ENCODE measurements around the gene PCSK7.
"Not testable (repeated sequence)": the region's sequence is repeated elsewhere in the genome, so short reads cannot be mapped to it uniquely, and the experiment has no call there.

The PCSK7 gene

DNA sequence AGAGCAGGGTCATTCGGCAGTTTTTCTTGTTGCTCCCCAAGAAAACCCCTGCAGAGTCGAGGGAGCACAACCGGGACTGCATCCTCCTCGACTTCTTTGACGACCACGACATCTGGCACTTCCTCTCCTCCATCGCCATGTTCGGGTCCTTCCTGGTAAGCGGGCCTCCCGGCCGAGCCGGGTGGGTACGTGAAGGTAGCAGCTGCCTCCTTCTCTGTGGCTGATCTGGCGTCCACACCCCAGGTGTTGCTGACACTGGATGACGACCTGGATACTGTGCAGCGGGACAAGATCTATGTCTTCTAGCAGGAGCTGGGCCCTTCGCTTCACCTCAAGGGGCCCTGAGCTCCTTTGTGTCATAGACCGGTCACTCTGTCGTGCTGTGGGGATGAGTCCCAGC lies 36.1 kb downstream of the PCSK7 start:
- DNase-seq, result no peak

DNA sequence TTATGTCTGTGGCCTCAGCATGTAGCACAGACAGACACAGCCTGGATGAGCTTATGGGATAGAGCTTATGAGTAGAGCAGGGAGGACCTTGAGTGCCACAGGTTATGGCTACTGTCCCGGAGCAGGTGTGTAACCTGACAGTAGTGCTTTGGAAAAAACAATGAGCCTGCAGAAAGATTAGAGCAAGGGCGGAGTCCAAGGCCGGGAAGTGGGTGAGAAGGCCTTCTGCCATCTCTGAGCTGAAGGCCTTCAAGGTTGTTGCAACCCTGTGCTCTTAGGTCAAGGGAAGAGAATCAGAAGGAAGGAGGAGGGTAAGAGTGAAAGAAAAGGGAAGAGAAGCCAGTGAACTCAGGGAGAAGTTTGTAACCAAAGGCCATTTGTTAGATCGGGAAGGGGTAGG lies 36.6 kb downstream of the PCSK7 start:
- no peak for DNase-seq

DNA sequence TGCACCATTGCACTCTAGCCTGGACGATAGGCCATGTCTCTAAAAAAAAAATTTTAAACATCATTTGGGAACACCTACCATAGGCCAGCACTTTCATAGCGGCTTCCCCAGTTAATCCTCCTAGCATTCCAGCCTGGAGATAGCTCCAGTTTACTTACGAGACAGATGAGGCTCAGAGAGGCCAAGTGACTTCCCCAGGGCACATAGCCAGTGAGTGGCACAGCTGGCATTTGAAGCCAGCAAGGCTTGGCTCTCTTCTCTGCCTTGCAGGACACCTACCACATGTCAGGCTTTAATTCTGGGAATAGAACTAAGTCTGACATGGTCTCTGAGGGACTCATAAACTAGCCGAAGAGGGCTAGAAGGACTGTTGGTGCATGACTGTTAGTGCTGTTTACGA lies 37.6 kb downstream of the PCSK7 start:
- no peak for DNase-seq

DNA sequence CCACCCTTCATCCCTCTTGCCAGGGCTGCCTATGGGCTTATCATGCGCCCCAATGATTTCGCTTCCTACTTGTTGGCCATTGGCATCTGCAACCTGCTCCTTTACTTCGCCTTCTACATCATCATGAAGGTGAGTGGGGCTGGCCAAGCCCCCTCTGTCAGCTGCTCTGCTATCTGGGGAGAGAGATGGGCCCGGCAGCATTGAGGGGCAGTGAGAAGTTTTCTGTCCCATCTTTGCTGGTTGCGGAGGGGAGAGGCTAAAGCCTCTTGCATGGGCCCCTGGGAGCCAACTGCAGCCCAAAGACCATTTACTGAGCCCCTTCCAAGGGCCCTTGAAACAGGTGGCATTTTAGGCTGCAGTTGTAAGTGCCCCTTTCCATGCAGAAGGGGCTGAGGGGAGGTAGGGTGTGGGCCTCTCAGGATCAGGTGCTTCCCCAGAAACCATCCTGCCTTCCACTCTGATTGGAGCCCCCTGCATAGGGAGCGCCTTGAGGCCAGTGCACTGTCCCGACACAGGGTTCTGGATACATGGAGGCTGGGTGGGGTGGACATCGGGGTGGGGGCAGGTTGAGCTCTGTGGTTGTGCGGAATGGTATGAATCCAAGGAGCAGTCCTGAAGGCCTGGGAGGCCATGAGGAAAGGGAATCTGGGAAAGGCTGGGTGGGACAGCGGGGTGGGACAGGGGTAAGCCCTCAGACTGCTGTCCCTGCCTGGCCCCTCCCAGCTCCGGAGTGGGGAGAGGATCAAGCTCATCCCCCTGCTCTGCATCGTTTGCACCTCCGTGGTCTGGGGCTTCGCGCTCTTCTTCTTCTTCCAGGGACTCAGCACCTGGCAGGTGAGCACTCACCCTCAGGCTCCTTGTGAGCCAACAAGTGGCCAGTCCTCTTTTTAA lies 38.5 kb downstream of the PCSK7 start:
- no peak for DNase-seq

DNA sequence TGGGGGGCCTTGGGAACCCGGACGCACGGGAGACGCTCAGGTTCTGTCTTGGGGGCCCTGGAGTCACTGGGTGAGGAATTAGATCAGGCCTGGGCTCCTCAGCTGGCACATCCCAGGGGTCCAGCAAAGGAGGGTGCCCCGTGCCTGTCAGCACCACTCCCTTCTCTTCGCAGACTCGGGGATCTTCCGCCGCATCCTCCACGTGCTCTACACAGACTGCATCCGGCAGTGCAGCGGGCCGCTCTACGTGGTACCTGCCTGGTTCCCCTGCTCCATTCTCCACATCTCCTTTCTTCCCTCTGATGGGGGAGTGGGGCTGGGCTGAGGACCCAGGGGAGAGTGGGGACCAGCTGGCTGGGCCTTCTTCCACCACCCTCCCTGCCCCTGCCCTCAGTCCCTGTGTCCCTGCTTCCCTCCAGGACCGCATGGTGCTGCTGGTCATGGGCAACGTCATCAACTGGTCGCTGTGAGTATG lies 39.4 kb downstream of the PCSK7 start:
- DNase-seq, result no peak

DNA sequence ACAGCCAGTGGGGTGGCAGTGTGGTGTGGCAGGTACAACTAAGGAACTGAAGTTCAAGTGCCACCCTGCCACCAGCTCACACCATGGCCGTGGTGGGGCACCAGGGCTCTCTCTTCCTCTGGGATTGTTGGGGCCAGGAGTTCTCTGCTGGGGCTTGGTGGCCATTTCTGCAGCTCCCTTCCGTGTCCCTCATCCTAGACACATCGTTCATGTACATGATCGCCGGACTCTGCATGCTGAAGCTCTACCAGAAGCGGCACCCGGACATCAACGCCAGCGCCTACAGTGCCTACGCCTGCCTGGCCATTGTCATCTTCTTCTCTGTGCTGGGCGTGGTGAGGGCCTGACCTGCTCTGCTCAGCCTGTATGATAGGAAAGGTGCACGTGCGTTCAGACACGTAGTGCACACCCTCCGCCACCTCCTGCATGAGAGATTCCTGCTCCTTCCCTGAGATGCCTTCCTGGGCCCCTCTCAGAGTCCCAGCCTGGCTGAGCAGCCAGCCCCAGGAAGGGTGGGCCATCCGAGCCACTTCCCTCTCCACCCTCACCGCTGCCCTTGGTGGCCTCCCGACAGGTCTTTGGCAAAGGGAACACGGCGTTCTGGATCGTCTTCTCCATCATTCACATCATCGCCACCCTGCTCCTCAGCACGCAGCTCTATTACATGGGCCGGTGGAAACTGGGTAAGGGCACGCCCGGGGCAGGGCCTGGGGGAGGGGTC lies 40.0 kb downstream of the PCSK7 start:
- no peak for DNase-seq

DNA sequence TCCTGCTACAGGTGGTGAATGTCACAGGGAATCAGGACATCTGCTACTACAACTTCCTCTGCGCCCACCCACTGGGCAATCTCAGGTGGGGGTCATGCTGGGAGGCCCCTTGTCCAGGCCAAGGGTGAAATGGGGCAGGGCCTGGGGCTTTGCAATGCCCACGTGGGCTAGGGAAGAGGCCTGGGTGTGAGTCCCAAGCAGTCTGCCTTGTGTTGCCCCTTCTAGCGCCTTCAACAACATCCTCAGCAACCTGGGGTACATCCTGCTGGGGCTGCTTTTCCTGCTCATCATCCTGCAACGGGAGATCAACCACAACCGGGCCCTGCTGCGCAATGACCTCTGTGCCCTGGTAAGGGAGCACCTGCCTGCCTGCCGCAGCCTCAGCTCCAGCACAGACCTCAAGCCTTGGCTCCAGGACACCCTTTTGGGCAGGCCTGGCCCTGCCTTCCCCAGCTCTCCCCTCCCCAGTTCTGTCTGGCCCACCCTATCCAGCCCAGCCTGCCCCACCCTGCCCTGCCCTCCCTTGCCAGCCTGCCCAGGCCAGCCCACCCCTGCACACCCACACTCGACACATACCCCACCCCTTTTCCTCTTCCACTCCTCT lies 41.8 kb downstream of the PCSK7 start:
- DNase-seq, result no peak

DNA sequence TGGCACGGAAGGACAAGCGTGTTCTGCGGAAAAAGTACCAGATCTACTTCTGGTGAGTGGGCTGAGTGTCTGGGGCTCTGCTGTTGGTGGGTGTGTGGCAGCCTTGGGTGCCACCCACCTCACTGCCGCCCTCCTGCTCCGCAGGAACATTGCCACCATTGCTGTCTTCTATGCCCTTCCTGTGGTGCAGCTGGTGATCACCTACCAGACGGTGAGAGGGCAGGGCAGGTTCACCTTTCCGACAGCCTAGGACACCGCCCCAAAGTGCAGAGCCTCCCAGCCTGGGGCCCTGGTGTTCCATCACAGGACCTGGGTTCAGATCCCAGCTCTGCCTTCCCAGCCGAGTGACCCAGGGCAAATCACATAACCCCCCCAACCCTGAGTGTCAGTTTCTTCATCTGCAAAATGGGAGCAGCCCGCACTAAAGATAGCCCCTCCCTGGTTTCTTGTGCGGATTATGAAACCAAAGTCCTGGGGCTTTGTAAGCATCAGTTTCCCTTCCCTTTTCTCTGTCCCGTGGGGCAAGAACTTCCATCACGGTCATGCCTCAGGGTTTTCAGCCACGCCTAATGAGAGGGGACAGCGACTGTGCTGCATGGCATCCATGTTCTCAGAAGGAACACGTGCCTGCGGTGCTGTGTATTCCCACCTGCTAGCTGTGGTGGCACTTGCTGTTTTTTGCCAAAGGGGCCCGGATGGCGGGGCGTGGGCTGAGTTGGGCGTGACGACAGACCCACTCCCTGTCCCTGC lies 42.5 kb downstream of the PCSK7 start:
- DNase-seq, result no peak

DNA sequence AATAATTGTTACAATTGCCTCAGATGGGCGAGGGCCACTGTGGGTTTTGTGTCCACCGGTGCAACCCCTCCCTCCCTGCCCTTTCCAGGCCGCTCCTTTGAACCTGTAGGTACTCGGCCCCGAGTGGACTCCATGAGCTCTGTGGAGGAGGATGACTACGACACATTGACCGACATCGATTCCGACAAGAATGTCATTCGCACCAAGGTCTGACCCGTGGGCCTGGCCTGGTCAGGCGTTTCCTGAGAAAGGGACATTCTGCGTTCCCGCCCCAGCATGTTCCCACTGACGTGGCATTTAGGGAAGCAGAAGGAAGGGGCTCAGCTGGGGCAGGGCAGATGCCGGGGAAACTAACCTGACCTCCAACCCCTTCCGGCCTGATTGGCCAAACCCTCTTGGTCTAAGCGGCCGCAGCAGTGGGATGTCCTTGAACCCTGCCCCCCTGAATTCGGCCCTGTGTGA lies 43.2 kb downstream of the PCSK7 start:
- no peak for DNase-seq

DNA sequence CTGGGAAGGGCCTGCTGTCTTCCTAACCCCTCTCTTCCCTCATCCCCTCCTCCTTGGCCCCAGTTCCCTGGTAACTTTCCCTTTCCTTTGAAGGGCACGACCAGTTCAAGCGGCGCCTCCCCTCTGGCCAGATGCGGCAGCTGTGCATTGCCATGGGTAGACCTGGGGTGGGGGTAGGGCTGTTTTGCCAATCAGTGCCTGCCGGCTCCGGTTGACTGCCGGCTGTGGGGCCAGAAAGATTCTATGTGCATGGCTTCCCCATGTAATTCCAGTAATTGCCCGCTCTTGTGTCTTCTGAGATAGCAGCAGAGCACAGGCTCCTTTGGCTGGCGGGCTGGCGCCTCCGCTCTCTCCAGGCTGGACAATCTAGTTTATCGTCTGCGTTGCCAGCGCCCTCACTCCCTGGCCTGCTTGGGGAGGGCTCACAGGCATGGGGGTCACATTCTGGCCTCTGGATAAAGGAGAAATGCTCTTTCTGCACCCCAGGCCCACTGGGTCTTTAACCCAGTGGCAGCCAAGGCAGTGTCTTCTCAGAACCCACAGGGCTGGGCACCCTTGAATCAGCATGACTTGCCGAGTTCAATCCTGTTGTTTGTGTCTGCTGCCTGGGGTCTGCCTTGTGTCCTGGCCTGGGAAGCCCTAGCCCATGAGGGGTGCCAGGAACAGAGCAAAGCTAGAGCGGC lies 43.9 kb downstream of the PCSK7 start:
- no peak for DNase-seq

DNA sequence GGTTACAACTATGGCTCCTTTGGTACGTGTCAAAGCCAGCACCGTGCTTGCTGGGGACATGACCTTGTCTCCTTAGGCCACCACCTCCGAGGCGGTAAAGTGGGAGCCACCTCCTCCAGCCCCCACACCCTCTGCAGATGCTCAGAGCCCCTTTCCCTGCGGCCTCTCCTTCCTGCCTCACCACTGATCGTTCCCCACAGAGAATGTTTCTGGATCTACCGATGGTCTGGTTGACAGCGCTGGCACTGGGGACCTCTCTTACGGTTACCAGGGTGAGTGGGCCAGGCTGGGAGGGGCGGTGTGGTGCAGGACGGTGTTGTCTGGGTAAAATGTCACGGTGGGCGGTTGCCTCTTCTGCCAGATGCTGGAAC lies 44.5 kb downstream of the PCSK7 start:
- DNase-seq, result no peak

DNA sequence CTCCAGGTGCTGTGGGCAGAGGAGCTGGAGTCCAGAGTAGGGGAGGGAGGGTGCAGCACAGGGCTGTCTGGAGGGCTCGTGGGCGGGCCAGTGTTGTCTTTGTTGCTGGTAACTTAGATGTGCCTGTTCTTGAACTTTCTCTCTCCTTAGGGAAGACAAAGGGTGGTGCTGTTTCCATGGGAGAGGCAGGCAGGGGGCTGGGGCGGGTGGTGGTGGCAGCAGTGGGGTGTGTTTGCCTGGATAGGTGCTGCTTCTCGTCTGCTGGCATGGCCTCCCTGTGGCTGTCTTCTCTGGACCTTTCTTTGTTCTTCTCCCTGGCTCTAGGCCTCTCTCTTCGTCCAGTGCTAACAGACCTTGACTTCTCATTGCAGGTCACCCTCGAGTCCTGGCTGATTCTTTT lies 44.9 kb downstream of the PCSK7 start:
- DNase-seq, result no peak

DNA sequence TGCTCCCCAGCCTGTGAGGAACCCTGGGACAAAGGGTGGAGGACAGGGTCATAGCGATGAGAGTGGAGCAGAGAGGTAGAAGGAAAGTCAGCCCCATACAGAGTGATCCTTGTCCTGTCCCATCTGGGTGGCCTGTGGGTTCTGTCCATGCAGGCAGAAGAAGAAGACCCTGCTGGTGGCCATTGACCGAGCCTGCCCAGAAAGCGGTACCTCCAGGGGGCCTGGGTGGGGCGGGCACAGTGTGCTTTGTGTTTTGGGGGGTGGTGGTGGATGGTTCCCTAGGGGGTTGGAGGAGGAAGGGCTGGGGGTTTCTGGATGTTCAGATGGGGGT lies 45.5 kb downstream of the PCSK7 start:
- DNase-seq, result no peak

DNA sequence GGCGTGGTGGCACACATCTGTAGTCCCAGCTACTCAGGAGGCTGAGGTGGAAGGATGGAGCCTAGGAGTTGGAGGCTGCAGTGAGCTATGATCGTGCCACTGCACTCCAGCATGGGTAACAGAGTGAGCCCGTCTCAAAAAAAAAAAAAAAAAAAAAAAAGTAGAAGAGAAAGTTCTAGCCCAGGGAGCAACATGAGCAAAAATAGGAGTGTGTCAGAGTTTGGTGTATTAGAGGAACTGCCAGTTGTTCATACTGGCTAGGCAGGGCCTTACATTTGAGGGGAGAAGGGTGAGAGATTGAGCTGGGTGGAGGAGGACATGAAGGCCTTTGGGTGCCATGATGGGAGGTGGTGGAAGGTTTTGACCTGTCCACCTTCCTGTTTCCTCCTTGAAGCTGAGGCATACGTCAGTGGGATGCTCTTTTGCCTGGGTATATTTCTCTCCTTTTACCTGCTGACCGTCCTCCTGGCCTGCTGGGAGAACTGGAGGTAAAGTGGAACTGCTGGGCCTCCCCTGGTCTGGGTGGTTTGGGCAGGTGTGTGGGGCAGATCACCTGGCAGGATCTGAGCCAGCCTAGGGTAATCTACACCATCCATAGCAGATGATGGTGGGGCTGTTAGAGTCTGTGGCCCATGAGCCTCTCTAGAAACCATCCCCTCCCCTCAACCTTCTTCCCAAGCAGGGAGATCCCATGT lies 46.0 kb downstream of the PCSK7 start:
- no peak for DNase-seq

DNA sequence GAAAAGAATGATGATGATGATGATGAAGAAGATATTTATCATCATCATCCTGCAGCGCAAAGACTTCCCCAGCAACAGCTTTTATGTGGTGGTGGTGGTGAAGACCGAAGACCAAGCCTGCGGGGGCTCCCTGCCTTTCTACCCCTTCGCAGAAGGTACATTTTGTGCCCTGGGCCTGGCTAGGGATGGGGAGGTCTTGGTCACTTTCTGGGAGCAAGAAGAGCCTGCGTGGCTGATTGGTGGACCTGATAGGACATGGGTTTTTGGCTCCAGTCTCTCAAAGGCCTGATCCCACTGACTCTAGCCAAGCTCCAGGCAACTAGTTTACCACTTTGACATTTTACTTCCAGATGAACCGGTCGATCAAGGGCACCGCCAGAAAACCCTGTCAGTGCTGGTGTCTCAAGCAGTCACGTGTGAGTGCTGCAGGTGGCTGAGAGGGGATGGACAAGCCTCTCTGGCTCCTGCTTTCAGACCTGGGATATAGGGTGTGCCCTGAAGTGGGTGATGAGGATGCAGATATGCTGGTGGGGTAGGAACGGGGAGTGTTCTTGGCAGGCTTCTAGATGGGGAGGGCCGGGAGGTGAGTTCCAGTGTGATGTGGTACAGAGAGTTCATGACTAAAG lies 48.0 kb downstream of the PCSK7 start:
- no peak for DNase-seq

DNA sequence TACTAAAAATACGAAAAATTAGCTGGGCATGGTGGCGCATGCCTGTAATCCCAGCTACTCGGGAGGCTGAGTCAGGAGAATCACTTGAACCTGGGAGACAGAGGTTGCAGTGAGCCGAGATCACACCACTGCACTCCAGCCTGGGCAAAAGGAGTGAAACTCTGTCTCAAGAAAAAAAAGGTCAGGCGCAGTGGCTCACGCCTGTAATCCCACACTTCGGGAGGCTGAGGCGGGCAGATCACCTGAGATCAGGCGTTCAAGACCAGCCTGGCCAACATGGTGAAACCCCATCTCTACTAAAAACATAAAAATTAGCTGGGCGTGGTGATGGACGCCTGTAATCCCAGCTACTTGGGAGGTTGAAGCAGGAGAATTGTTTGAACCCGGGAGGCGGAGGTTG lies 48.7 kb downstream of the PCSK7 start:
- not testable (repeated sequence) for DNase-seq

DNA sequence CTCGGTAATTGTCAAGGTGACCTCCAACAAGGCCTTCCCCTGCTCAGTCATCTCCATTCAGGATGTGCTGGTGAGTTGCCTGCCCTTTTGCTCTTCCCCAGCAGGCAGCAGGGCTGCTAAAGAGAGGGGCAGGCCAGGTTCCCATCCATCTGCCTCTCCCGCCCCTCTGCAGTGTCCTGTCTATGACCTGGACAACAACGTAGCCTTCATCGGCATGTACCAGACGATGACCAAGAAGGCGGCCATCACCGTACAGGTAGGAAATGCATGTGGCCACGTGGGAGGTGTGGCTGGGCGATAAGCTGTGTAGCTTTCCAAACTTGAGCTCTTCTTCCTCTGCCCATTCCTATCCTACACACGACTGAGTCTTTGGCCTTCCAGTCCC lies 49.3 kb downstream of the PCSK7 start:
- no peak for DNase-seq

DNA sequence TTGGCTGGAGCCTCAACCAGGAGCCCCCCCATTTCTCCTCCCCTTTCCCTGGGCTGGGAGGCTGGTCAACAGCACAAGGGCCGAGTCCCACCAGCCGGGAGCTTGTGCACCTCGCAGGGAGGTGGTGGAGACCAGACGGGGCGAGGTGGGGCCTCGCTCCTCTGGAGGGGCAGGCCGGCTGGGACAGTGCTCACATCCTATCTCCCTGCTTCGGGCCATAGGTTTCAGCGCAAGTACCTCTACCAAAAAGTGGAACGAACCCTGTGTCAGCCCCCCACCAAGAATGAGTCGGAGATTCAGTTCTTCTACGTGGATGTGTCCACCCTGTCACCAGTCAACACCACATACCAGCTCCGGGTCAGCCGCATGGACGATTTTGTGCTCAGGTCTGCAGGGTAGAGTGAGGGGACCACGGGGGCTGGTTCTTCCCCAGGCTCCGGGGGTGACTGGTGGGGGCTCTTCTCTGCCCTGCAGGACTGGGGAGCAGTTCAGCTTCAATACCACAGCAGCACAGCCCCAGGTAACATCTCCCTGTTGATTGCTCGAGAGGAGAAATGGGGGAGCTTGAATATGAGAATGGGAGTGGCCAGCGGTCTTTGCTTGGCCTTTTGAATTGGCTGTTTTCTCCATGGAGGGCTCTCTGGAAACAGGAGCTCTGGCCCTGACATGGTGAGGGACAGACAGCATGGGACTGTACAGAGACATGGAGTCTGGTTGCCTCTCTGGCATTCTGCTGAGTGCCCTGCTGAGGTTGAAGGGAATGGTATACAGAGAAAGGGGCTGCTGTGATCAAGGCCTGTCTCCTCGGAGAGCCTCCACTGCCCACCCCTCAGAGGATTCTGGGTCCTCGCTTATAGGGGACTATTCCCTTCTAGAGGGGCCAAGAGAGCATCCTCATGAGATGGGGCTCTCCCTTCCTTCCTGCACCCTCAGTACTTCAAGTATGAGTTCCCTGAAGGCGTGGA lies 50.0 kb downstream of the PCSK7 start:
- no peak for DNase-seq

DNA sequence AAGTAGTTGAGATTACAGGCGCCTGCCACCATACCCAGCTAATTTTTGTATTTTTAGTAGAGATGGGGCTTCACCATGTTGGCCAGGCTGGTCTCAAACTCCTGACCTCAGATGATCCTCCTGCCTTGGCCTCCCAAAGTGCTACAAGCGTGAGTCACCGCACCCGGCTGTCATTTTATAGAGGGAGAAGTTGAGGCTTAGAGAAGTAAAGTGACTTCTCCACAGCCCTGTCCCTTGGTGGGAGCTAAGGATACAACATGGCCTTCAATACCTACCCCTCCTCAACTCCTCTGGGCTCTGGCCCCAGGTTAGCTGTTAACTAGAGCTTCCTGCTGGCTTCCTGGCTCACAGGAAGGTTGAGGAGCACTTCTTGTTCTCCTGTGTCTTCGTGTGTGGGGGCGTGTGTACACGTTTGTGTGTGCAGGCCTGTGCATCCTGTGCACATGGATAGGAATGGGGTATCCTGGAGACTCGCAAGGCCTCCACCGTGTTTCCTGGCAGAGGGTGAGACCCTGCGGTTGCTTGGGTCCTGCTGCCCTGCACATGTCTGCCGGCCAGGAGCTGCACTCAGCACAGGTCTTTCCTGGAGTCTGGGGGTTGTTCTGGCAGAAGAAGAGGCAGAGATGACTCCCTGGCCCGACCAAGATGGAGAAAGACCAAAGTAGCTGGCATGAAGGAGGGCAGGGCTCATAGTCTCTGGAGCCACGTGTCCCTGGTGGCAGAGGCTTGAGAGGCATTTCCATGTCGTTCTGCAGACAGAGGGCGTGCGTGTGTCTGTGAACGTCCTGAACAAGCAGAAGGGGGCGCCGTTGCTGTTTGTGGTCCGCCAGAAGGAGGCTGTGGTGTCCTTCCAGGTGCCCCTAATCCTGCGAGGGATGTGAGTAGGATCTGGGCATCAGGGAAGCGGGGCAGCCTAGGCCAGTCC lies 51.0 kb downstream of the PCSK7 start:
- DNase-seq, result peak; percentile 16
